GM21390 (cell line): Measurements from ENCODE around the gene LRRN4CL.

Experiments
- ATAC-seq: cut with Tn5 transposase; IDR thresholded peaks from one replicate; pipeline ENCODE4 v1.9.1; 2021; ENCODE audit not compliant: unreplicated experiment

LRRN4CL gene

GRCh38 chr11:62648185-62648966, 41.0 kb downstream of the LRRN4CL start:
- ATAC-seq = no peak

GRCh38 chr11:62647609-62648005, 41.7 kb downstream of the LRRN4CL start:
- no peak for ATAC-seq

- ATAC-seq = no peak
Measured at GRCh38 chr11:62646825-62647608, 42.3 kb downstream of the LRRN4CL start.

- ATAC-seq = peak; percentile 88
Measured at GRCh38 chr11:62645946-62646824, 43.1 kb downstream of the LRRN4CL start, which contains the start of gene GANAB. Gene GANAB, minus strand, starts transcription at chr11:62646613. Its CDS starts 14 bp downstream, at chr11:62646599.

GRCh38 chr11:62645671-62645945, 43.7 kb downstream of the LRRN4CL start:
- no peak for ATAC-seq

GRCh38 chr11:62644220-62644619, 45.1 kb downstream of the LRRN4CL start:
- ATAC-seq = no peak
